GM19452 (cell line): ENCODE results near the gene CNNM2.
"Not testable (repeated sequence)": the region's sequence is repeated elsewhere in the genome, so short reads cannot be mapped to it uniquely, and the experiment has no call there.

Source experiments
- ATAC-seq: cut with Tn5 transposase; IDR thresholded peaks from one replicate; pipeline ENCODE4 v1.9.1; 2021; ENCODE audit not compliant: unreplicated experiment

CNNM2 gene

GRCh38 chr10:102964713-102965112 lies 46.6 kb downstream of the CNNM2 start:
- ATAC-seq = no peak

- no peak for ATAC-seq
Measured at GRCh38 chr10:102965311-102965851, 47.3 kb downstream of the CNNM2 start.

GRCh38 chr10:102967123-102967522 lies 49.0 kb downstream of the CNNM2 start:
- ATAC-seq = no peak

DNA sequence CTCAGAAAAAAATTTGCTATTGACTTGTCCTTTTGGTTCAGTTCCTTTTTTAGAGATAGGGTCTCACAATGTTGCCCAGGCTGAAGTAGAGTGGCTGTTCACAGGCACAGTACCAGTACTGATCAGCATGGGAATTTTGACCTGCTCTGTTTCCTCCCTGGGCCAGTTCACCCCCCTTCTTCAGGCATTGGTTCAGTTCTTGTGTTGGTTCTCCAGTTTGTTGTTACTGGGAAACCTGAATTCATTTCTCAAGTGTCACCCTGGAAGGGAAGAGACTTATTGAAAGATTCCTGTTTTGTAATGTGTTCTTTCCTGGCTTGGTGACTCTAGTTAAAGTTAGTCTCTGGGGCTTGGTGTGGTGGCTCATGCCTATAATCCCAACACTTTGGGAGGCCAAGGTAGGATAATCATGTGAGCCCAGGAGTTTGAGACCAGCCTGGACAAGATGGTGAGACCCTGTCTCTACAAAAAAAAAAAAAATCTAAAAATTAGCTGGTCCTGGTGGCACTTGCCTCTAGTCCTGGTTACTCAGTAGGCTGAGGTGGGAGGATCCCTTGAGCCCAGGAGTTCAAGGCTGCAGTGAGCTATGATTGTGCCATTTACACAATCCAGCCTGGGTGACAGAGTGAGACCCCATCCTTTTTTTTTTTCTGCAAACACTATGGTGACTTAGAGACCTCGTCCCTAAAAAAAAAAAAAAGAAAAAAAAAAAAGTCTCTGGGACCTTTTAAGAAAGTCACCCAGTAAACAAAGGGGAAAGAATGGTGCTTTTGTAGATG lies 52.7 kb downstream of the CNNM2 start:
- no peak for ATAC-seq

- no peak for ATAC-seq
Measured at GRCh38 chr10:102975483-102976379, 57.6 kb downstream of the CNNM2 start.

- ATAC-seq = not testable (repeated sequence)
Measured at GRCh38 chr10:102976380-102976726, 58.3 kb downstream of the CNNM2 start.

DNA sequence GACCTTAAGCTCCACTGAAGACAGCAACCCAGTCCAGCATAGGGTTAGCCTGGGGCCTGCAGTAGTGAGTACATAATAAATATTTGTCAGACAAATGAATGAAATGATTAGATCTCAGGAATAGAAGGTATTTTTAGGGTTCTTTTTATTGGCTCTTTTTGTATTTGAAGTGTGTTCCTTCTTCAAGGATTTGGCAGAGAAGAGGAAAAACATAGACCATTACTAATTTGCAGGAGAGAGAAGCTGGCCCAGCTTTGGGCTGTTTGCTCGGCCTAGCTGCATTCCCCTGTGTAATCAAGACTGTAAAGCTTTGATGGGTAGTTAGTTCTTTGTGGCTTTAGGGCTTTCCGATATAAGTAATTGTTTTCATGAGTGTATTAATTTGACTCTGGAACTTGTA lies 64.2 kb downstream of the CNNM2 start:
- no peak for ATAC-seq

GRCh38 chr10:102984086-102984485 lies 66.0 kb downstream of the CNNM2 start:
- ATAC-seq = no peak

DNA sequence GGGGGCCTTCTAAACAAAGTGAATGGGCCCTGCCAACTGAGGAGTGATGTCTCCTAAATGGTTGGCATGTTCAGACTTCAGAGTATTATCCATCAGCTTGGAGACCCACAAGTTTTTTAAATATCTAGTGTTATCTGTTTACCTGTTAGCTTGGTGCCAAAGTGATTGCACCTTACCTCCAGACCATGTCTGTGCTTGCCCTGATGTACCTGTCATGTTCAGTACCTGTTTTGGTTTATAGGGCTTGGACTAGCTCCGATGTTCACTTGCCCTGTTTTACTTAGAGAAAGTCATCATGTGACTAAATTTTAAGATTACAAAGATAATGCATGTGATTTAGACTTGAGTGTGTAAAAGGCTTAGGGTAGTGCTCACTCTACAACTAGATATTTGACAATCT lies 67.7 kb downstream of the CNNM2 start:
- ATAC-seq = no peak

DNA sequence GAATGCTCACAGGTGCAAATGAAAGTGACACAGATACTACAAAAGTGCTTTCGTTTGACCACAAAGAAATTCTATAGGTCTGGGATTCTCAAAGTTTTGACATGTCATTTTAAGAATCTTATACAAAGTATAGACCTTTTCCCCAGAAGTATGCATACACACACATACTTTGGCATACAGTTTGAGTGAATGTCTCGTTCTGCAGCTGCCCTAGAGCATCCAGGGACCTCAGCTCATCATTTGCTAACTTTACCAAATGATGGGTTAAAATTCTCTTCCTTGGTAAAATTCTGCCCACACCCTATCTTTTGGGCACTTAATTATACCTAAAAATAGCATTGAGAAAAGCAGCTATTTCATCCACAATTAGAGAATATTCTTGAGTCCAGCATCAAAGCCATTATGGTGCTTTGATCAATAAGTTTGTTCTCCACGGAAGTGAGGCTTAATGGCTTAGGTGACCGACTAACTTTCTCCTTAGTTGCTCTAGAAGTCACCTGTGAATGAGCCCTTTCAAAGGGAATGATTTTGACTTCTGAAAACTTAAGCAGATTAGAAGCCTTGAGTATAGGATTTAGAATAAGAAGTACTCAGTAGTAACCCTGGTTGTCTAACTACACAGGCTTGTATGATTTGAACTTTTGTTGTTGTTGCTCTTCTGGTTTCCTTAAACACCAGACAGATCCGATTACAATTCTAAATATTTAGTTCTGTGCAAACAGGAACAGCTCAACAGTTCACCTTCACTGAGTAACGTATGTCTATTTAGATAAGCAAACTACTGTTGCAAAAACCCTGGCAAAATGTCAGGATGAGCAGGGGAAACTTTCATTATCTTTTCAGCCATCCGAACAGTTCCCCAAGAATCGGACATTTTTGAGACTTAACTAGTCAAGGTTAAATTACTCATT lies 70.6 kb downstream of the CNNM2 start:
- ATAC-seq = no peak

GRCh38 chr10:102994531-102995295 lies 76.6 kb downstream of the CNNM2 start:
- ATAC-seq = no peak

- ATAC-seq = no peak
Measured at GRCh38 chr10:102996876-102997275, 78.8 kb downstream of the CNNM2 start.

DNA sequence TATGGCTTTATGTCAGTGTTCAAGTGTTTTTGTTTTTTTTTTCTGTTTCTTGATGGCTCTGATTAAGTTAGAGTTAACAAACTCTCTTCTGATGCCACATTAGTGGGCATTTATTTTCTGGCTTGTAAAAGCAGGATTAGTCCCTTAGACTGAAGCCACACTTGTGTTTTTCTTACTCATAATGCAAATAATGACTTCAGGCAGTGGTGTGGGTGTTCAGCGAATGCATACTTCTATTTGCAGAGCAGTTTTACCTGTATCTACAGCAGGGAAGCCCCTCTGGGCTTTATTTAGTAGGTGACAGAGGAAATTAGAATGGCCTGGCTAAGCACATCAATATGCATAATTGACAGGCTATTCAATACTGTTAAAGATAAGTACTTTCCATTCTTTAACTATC lies 79.9 kb downstream of the CNNM2 start:
- ATAC-seq = no peak

GRCh38 chr10:102998399-102998907 lies 80.4 kb downstream of the CNNM2 start:
- ATAC-seq = no peak

DNA sequence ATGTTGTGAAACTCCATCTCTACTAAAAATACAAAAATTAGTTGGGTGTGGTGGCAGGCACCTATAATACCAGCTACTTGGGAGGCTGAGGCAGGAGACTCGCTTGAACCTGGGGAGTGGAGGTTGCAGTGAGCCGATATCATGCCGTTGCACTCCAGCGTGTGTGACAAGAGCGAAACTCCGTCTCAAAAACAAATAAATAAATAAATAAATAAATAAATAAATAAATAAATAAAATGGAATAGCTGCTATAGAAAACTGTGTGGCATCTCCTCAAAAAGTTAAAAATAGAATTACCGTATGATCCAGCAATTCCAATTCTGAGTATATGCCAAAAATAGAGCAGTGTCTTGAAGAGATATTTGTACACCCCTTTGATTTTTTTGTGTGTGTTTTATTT lies 82.0 kb downstream of the CNNM2 start:
- ATAC-seq = not testable (repeated sequence)

DNA sequence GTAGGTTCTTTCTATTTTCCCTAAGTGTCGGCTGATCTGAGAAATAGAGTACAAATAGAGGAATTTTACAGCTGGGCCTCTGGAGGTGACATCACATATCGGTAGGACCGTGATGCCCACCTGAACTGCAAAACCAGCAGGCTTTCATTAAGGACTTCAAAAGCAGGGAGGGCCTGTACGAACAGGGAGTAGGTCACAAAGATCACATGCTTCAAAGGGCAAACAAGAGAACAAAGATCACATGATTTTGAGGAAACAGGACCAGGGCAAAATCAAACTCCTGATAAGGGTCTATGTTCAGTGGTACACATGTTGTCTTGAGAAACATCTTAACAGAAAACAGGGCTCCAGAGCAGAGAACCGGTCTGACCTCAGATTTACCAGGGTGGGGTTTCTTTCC lies 88.9 kb downstream of the CNNM2 start:
- no peak for ATAC-seq

- no peak for ATAC-seq
Measured at GRCh38 chr10:103013416-103013815, 95.3 kb downstream of the CNNM2 start.

DNA sequence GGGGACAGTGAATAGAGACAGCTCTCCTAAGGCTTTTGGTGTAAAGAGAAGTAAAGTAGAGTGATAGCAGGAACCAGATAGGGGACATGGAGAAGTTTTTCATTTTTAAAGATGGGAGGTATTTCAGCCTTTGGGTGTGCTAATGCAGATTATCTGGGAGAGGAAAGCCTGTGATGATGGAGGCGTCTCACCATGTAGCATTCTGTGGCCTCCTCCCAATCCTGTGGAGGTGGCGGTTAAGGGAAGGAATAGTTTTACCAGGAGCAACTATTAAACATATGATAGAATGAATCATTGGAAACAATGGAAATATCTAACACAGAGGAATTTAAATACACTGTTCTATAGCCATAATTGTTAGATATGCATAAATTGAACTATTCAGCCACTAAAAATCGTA lies 101.3 kb downstream of the CNNM2 start:
- ATAC-seq = no peak

GRCh38 chr10:103021150-103021899 lies 103.2 kb downstream of the CNNM2 start:
- no peak for ATAC-seq
